BE2C (cell line): ENCODE results near the gene MCMBP.

Experiments used
- DNase-seq: peaks from one replicate; pipeline ENCODE4 v3.0.0-alpha.2; 2020
- H3K27me3 ChIP-seq: fragments of 250-450 bp; sonication (Bioruptor Pico); 2 replicates; pipeline ENCODE4 v1.5.1; 2020; ENCODE audit warnings: mild to moderate bottlenecking
- H3K36me3 ChIP-seq: fragments of 250-450 bp; sonication (Bioruptor Pico); 2 replicates; pipeline ENCODE4 v1.5.1; 2020; ENCODE audit warnings: mild to moderate bottlenecking
- H3K4me1 ChIP-seq: fragments of 250-450 bp; sonication (Bioruptor Pico); 2 replicates; pipeline ENCODE4 v1.5.1; 2020
- H3K4me3 ChIP-seq: 2 replicates; pipeline ENCODE4 v1.5.1; 2011; ENCODE audit warnings: low read depth, low read length
- H3K9me3 ChIP-seq: fragments of 250-450 bp; sonication (Bioruptor Pico); 2 replicates; pipeline ENCODE4 v1.5.1; 2020
- CTCF ChIP-seq: IDR thresholded peaks from 2 replicates; pipeline ENCODE4 v1.5.1; 2012; ENCODE audit warnings: mild to moderate bottlenecking, low read depth, low read length

MCMBP gene

GRCh38 chr10:119862524-119862923 is 10.1 kb downstream of the MCMBP start:
- no peak overlapping the region for H3K4me3 ChIP-seq
- H3K36me3 ChIP-seq, result peaks cover 11% of the 10 kb centered on the region; the same call in 1 of the 2 replicates

GRCh38 chr10:119860866-119861607 is 11.6 kb downstream of the MCMBP start:
- DNase-seq, result no peak
- no peak for TF ChIP-seq CTCF
- Histone ChIP-seq H3K4me3 (no peak overlapping the region), H3K4me1 (no peaks in the 10 kb centered on the region), H3K36me3 (peaks cover 19% of the 10 kb centered on the region), H3K9me3 (no peaks in the 10 kb centered on the region), H3K27me3 (no peaks in the 10 kb centered on the region)

More at GRCh38 chr10:119862524-119862923, 10.1 kb downstream of the MCMBP start:
- Histone ChIP-seq H3K27me3 (no peaks in the 10 kb centered on the region), H3K9me3 (no peaks in the 10 kb centered on the region), H3K4me1 (no peaks in the 10 kb centered on the region)
- no peak for DNase-seq
- TF ChIP-seq CTCF, result no peak

GRCh38 chr10:119859420-119860258 is 13.0 kb downstream of the MCMBP start:
- TF ChIP-seq CTCF, result peak; percentile 53
- no peaks in the 10 kb centered on the region for H3K4me1 ChIP-seq
- no peaks in the 10 kb centered on the region for H3K9me3 ChIP-seq
- no peak overlapping the region for H3K4me3 ChIP-seq
- H3K36me3 ChIP-seq, result peaks cover 21% of the 10 kb centered on the region
- no peak for DNase-seq
- no peaks in the 10 kb centered on the region for H3K27me3 ChIP-seq

- TF ChIP-seq CTCF, result no peak
- H3K36me3 ChIP-seq, result peaks cover 28% of the 10 kb centered on the region
- H3K9me3 ChIP-seq, result no peaks in the 10 kb centered on the region
- no peak overlapping the region for H3K4me3 ChIP-seq
- no peak for DNase-seq
- no peaks in the 10 kb centered on the region for H3K4me1 ChIP-seq
- no peaks in the 10 kb centered on the region for H3K27me3 ChIP-seq
These were observed 14.6 kb downstream of the MCMBP start for GRCh38 chr10:119858063-119858462.

GRCh38 chr10:119853574-119853973 is 19.1 kb downstream of the MCMBP start:
- peaks cover 57% of the 10 kb centered on the region for H3K36me3 ChIP-seq
- no peak for TF ChIP-seq CTCF

GRCh38 chr10:119852822-119853221 is 19.8 kb downstream of the MCMBP start:
- no peak for TF ChIP-seq CTCF
- Histone ChIP-seq H3K9me3 (no peaks in the 10 kb centered on the region), H3K4me1 (no peaks in the 10 kb centered on the region), H3K36me3 (peaks cover 58% of the 10 kb centered on the region), H3K27me3 (no peaks in the 10 kb centered on the region), H3K4me3 (no peak overlapping the region)
- DNase-seq, result no peak

More at GRCh38 chr10:119853574-119853973, 19.1 kb downstream of the MCMBP start:
- Histone ChIP-seq H3K4me1 (no peaks in the 10 kb centered on the region), H3K9me3 (no peaks in the 10 kb centered on the region), H3K27me3 (no peaks in the 10 kb centered on the region), H3K4me3 (no peak overlapping the region)
- DNase-seq, result no peak
